C4-2B (cell line): ENCODE results near the gene PPIG.

ENCODE experiments used
- ZFX ChIP-seq: fragments of 450-650 bp; IDR thresholded peaks from 2 replicates; pipeline ENCODE4 v1.6.1; 2017
- TF ChIP-seq, protein P1 (sequence below): fragments of 450-650 bp; conservative IDR thresholded peaks from 2 replicates; pipeline ENCODE4 v1.5.1; 2017; ENCODE audit warnings: mild to moderate bottlenecking

DNA sequence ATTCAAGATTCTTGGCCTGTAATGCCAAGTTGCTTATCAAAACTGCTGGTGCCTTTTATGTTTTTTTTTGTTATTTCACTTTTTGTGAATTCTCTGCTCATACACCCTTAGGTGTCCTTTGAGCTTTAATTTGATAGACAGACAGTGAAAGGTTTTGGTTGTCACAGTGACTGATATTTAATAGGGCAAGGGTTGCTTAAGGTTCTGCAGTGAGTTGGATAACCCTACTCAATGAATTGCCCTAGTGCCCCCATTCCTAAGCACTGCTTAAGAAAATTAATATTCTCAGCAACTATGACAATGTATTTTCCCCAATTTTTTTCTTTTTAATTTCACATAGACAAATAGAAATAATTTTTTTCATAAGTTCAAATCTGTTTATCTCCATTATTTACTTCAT, 15.4 kb downstream of the PPIG start:
- TF ChIP-seq, protein P1, sequence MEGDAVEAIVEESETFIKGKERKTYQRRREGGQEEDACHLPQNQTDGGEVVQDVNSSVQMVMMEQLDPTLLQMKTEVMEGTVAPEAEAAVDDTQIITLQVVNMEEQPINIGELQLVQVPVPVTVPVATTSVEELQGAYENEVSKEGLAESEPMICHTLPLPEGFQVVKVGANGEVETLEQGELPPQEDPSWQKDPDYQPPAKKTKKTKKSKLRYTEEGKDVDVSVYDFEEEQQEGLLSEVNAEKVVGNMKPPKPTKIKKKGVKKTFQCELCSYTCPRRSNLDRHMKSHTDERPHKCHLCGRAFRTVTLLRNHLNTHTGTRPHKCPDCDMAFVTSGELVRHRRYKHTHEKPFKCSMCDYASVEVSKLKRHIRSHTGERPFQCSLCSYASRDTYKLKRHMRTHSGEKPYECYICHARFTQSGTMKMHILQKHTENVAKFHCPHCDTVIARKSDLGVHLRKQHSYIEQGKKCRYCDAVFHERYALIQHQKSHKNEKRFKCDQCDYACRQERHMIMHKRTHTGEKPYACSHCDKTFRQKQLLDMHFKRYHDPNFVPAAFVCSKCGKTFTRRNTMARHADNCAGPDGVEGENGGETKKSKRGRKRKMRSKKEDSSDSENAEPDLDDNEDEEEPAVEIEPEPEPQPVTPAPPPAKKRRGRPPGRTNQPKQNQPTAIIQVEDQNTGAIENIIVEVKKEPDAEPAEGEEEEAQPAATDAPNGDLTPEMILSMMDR: no peak
- TF ChIP-seq ZFX: no peak
